Activated T-cell treated with anti-CD3 and anti-CD28 coated beads, Interleukin-2, amount 50 U/mL, for 24 hours (primary cell): ENCODE data around the gene TMEM132D.

Experiments used
- DNase-seq: peaks from one replicate; pipeline ENCODE4 v3.0.0-alpha.2; 2020
- H3K27ac Mint-ChIP-seq: 2 replicates; pipeline ENCODE4 v1.8.0; 2020; ENCODE audit warnings: mild to moderate bottlenecking, mixed read lengths
- H3K27me3 Mint-ChIP-seq: 2 replicates; pipeline ENCODE4 v1.8.0; 2020; ENCODE audit warnings: mixed read lengths
- H3K36me3 Mint-ChIP-seq: 2 replicates; pipeline ENCODE4 v1.8.0; 2020; ENCODE audit warnings: low read depth, mixed read lengths
- H3K4me1 Mint-ChIP-seq: 2 replicates; pipeline ENCODE4 v1.8.0; 2020; ENCODE audit warnings: low read depth, mixed read lengths
- H3K4me3 Mint-ChIP-seq: 2 replicates; pipeline ENCODE4 v1.8.0; 2020; ENCODE audit warnings: mild to moderate bottlenecking, moderate library complexity, mixed read lengths
- H3K9me3 Mint-ChIP-seq: 2 replicates; pipeline ENCODE4 v1.8.0; 2020; ENCODE audit warnings: mixed read lengths

Gene TMEM132D

DNA sequence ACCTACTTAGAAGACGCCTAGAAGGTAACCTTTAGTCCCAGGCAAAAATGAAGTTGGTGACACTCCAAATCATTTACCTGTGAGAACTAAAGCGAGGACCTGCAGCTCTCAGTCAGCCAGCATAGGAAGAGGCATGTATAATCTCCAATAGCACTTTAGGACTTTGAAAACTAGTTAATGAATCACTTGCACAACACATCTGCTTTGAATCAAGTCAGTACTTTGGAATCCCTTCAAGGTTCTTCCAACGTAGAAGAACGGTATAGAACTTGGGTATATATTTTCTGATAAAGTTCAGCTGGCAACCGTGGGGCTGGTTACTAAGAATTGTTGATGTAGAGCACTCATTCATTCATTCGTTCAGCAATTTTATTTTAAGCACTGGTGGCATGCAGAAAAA, 251.9 kb downstream of the TMEM132D start:
- Mint-ChIP-seq H3K27ac (no peak overlapping the region), H3K9me3 (peaks cover 14% of the 10 kb centered on the region), H3K4me1 (no peaks in the 10 kb centered on the region), H3K36me3 (no peaks in the 10 kb centered on the region), H3K4me3 (no peak overlapping the region), H3K27me3 (no peaks in the 10 kb centered on the region)
- no peak for DNase-seq

DNA sequence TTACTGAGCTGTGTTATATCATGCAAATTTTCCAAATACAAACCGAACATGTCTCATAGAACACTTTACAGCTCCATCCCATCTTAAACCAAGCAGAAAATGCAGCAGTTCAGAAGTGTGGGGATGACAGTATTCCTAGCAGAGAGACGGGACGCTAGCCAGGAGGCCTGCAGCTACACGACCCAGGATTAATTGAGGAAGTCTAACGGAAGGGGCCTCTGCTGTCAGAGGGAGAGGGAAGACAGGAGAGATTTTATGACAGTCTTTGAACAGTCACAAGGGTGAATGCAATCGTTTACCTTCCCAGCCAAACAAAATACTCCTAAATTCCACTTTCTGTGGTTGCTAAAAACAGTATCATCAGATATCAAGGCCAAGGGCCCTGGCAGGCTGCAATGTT, 261.9 kb downstream of the TMEM132D start:
- H3K27me3 Mint-ChIP-seq = no peaks in the 10 kb centered on the region
- DNase-seq = no peak
- H3K36me3 Mint-ChIP-seq = no peaks in the 10 kb centered on the region
- H3K4me3 Mint-ChIP-seq = no peak overlapping the region
- H3K27ac Mint-ChIP-seq = no peak overlapping the region
- H3K4me1 Mint-ChIP-seq = no peaks in the 10 kb centered on the region
- H3K9me3 Mint-ChIP-seq = peaks cover 6% of the 10 kb centered on the region

- no peak overlapping the region for H3K4me3 Mint-ChIP-seq
- H3K4me1 Mint-ChIP-seq = no peaks in the 10 kb centered on the region
- H3K36me3 Mint-ChIP-seq = no peaks in the 10 kb centered on the region
- no peaks in the 10 kb centered on the region for H3K27me3 Mint-ChIP-seq
- no peak overlapping the region for H3K27ac Mint-ChIP-seq
- DNase-seq = no peak
- no peaks in the 10 kb centered on the region for H3K9me3 Mint-ChIP-seq
Observed at GRCh38 chr12:129635021-129635685, 268.7 kb downstream of the TMEM132D start.

DNA sequence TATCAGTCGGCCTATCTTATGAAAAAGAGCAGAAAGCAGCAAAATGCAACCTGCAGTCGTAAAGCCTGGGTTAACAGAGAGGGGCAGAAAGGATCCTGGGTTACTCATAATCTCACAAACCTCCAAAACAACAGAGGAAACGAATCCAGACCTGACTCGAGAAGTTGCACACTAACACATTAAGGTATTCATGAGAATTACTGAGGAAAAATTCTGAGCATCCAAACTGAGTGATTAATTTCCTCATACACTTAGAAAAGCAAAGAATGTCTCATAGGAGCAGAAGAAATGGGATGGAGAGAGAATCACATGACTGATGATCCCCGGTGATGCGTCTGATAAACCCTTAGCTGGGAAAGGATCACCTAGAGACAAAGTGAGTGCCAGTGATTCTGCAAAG, 272.5 kb downstream of the TMEM132D start:
- no peak overlapping the region for H3K4me3 Mint-ChIP-seq
- no peak overlapping the region for H3K27ac Mint-ChIP-seq
- no peaks in the 10 kb centered on the region for H3K36me3 Mint-ChIP-seq
- H3K9me3 Mint-ChIP-seq = no peaks in the 10 kb centered on the region
- no peaks in the 10 kb centered on the region for H3K4me1 Mint-ChIP-seq
- H3K27me3 Mint-ChIP-seq = no peaks in the 10 kb centered on the region
- no peak for DNase-seq

- H3K36me3 Mint-ChIP-seq = no peaks in the 10 kb centered on the region
- no peak for DNase-seq
- no peaks in the 10 kb centered on the region for H3K27me3 Mint-ChIP-seq
- no peaks in the 10 kb centered on the region for H3K9me3 Mint-ChIP-seq
- no peak overlapping the region for H3K27ac Mint-ChIP-seq
- no peak overlapping the region for H3K4me3 Mint-ChIP-seq
- no peaks in the 10 kb centered on the region for H3K4me1 Mint-ChIP-seq
Observed at GRCh38 chr12:129629901-129630300, 273.9 kb downstream of the TMEM132D start.

DNA sequence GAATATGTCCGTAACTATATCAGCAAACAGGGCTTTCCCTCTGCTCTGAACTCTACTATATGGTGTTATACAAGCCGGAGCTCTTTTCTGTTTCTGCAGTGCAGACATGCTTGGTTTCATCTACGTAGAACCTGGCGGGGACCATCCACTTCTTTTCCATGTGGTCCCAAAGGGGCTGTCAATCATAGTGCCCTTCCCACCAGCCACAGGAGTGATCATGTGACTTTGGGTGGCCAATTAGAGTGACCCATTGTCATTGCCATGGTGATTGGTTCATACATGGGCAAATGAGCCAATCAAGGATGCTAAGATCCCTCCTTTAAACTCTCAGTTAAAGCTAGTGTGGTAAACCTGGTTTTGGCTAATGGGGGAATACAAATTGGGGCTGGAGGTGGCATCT, 281.3 kb downstream of the TMEM132D start:
- Mint-ChIP-seq H3K27me3 (no peaks in the 10 kb centered on the region), H3K9me3 (peaks cover 8% of the 10 kb centered on the region), H3K36me3 (no peaks in the 10 kb centered on the region), H3K27ac (no peak overlapping the region), H3K4me3 (no peak overlapping the region), H3K4me1 (no peaks in the 10 kb centered on the region)
- no peak for DNase-seq

- Mint-ChIP-seq H3K27ac (no peak overlapping the region), H3K9me3 (peaks cover 21% of the 10 kb centered on the region), H3K4me3 (no peak overlapping the region), H3K27me3 (no peaks in the 10 kb centered on the region), H3K4me1 (no peaks in the 10 kb centered on the region), H3K36me3 (no peaks in the 10 kb centered on the region)
- no peak for DNase-seq
Observed at GRCh38 chr12:129619271-129619670, 284.6 kb downstream of the TMEM132D start.

DNA sequence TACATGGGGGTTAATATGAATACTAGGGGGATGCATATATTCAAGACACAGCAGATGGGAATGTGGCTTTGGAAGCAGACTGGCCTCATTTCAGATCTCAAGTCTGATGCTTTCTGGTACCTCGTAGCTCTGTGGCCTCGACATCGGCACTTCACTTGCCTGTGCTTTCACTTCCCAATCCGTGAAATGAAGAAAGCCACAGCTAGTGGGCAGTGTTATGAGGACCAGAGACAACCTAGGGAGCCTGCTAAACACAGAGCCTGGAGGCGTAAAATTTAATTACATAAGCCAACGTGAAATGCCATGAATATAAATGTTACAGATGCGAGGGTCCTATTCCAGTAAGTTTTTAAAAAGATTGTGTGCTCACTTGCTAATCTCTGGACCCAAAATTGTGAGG, 286.0 kb downstream of the TMEM132D start:
- no peak for DNase-seq
- no peaks in the 10 kb centered on the region for H3K4me1 Mint-ChIP-seq
- no peaks in the 10 kb centered on the region for H3K36me3 Mint-ChIP-seq
- no peak overlapping the region for H3K27ac Mint-ChIP-seq
- peaks cover 23% of the 10 kb centered on the region for H3K9me3 Mint-ChIP-seq
- no peak overlapping the region for H3K4me3 Mint-ChIP-seq
- no peaks in the 10 kb centered on the region for H3K27me3 Mint-ChIP-seq

DNA sequence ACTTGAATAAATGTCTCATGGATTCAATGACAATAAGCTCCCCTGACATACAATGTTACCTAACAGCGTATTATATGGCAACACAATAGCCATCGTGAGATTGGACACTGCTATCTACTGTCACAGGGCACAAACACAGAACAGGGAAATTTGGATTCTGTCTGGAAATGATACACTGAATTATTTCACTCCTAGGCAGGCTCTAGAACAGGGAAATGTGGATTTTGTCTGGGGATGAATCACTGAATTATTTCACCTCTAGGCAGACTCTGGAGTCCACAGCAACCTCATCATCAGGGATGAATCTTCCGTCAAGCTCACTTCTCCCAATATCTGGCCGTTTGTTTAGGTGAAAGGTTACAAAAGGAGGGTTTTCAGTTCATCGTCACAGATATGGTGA, 288.8 kb downstream of the TMEM132D start:
- no peak overlapping the region for H3K4me3 Mint-ChIP-seq
- no peak for DNase-seq
- no peaks in the 10 kb centered on the region for H3K27me3 Mint-ChIP-seq
- peaks cover 16% of the 10 kb centered on the region for H3K9me3 Mint-ChIP-seq
- no peaks in the 10 kb centered on the region for H3K4me1 Mint-ChIP-seq
- no peak overlapping the region for H3K27ac Mint-ChIP-seq
- no peaks in the 10 kb centered on the region for H3K36me3 Mint-ChIP-seq

- no peaks in the 10 kb centered on the region for H3K4me1 Mint-ChIP-seq
- no peaks in the 10 kb centered on the region for H3K36me3 Mint-ChIP-seq
- H3K9me3 Mint-ChIP-seq = peaks cover 16% of the 10 kb centered on the region
Observed at GRCh38 chr12:129614221-129614885, 289.5 kb downstream of the TMEM132D start.

DNA sequence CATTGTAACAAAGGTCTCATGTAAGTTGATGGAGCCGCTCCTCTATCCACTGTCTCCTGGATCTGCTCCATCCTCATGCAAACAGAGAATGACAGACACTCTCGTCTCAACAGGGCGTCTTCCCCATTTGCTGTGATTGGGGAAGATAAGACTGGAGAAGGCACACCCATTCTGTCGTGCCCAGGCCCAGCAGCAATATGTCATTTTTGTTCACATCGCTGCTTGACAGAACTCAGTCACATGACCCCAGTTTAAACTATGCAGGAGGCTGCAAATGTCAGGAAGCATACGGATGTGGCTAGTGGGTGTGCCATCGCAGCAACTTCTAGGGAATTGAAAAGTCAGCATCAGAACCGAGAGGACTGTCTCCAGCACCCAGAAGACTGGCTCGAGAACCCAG, 290.5 kb downstream of the TMEM132D start:
- H3K4me3 Mint-ChIP-seq = no peak overlapping the region
- no peak overlapping the region for H3K27ac Mint-ChIP-seq
- no peaks in the 10 kb centered on the region for H3K4me1 Mint-ChIP-seq
- H3K36me3 Mint-ChIP-seq = no peaks in the 10 kb centered on the region
- no peak for DNase-seq
- H3K9me3 Mint-ChIP-seq = peaks cover 16% of the 10 kb centered on the region
- no peaks in the 10 kb centered on the region for H3K27me3 Mint-ChIP-seq

More at GRCh38 chr12:129614221-129614885, 289.5 kb downstream of the TMEM132D start:
- H3K27ac Mint-ChIP-seq = no peak overlapping the region
- H3K27me3 Mint-ChIP-seq = no peaks in the 10 kb centered on the region
- DNase-seq = no peak
- H3K4me3 Mint-ChIP-seq = no peak overlapping the region

- no peak for DNase-seq
- Mint-ChIP-seq H3K4me1 (no peaks in the 10 kb centered on the region), H3K36me3 (no peaks in the 10 kb centered on the region), H3K9me3 (peaks cover 6% of the 10 kb centered on the region), H3K27me3 (no peaks in the 10 kb centered on the region), H3K27ac (no peak overlapping the region), H3K4me3 (no peak overlapping the region)
Observed at GRCh38 chr12:129610601-129611120, 293.2 kb downstream of the TMEM132D start.

GRCh38 chr12:129607756-129608155, 296.1 kb downstream of the TMEM132D start:
- DNase-seq = no peak
- no peak overlapping the region for H3K27ac Mint-ChIP-seq
- H3K4me3 Mint-ChIP-seq = no peak overlapping the region
- H3K9me3 Mint-ChIP-seq = peaks cover 5% of the 10 kb centered on the region
- no peaks in the 10 kb centered on the region for H3K4me1 Mint-ChIP-seq
- no peaks in the 10 kb centered on the region for H3K36me3 Mint-ChIP-seq
- H3K27me3 Mint-ChIP-seq = no peaks in the 10 kb centered on the region

- Mint-ChIP-seq H3K9me3 (peaks cover 5% of the 10 kb centered on the region), H3K27ac (no peak overlapping the region), H3K27me3 (no peaks in the 10 kb centered on the region), H3K4me1 (no peaks in the 10 kb centered on the region), H3K4me3 (no peak overlapping the region), H3K36me3 (no peaks in the 10 kb centered on the region)
- no peak for DNase-seq
Observed at GRCh38 chr12:129607301-129607700, 296.5 kb downstream of the TMEM132D start.

DNA sequence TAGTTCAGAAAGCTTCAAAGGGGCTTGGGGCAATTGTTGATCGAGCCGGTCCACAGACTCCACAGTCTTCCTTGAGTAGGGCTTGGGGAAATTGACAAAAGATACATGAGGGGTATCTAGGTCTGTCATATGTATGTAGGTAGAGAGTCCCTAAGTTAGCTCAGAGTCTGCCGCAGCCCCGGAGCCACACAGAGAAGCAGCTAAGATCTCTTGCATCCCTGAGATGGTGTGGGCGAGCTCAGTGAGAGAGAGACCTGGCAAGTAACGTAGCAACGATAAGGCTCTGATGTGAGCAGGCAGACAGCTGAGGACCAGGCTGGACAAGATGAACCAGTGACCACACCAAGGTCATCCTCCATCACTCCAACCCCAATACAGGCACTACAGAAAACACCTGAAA, 297.6 kb downstream of the TMEM132D start:
- Mint-ChIP-seq H3K27me3 (no peaks in the 10 kb centered on the region), H3K4me1 (no peaks in the 10 kb centered on the region), H3K9me3 (peaks cover 5% of the 10 kb centered on the region), H3K27ac (no peak overlapping the region), H3K4me3 (no peak overlapping the region), H3K36me3 (no peaks in the 10 kb centered on the region)
- DNase-seq = no peak
